Measurements from ENCODE around the gene LMO7. TPM values are rescaled to one million over a fixed set of nuclear protein-coding genes. Genes with fewer than 3 reads are reported as not detected.
"Not testable (repeated sequence)": the region's sequence is repeated elsewhere in the genome, so short reads cannot be mapped to it uniquely, and the experiment has no call there.

The LMO7 gene
- total and polyA plus RNA-seq, 11 donors, result 195 to 573 (median 425) TPM

- 87 to 94% (median 93%) methylated on average over 4 of the region's 4 CpGs for WGBS, 4 donors
- no peak for TF ChIP-seq POLR2A (IDR thresholded peaks at IDR 0.05)
- TF ChIP-seq, protein P1, sequence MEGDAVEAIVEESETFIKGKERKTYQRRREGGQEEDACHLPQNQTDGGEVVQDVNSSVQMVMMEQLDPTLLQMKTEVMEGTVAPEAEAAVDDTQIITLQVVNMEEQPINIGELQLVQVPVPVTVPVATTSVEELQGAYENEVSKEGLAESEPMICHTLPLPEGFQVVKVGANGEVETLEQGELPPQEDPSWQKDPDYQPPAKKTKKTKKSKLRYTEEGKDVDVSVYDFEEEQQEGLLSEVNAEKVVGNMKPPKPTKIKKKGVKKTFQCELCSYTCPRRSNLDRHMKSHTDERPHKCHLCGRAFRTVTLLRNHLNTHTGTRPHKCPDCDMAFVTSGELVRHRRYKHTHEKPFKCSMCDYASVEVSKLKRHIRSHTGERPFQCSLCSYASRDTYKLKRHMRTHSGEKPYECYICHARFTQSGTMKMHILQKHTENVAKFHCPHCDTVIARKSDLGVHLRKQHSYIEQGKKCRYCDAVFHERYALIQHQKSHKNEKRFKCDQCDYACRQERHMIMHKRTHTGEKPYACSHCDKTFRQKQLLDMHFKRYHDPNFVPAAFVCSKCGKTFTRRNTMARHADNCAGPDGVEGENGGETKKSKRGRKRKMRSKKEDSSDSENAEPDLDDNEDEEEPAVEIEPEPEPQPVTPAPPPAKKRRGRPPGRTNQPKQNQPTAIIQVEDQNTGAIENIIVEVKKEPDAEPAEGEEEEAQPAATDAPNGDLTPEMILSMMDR (IDR thresholded peaks at IDR 0.05), result no peak
- intact Hi-C loops (cut with DNase I), result no loop called here
- H3K27me3 ChIP-seq, result no peaks in the 10 kb centered on the region
- no peaks in the 10 kb centered on the region for H3K36me3 ChIP-seq
- H3K27ac ChIP-seq, result no peak overlapping the region
- no peak for DNase-seq
- H3K4me3 ChIP-seq, result no peak overlapping the region
- H3K4me1 ChIP-seq, result peaks cover 0 to 8% (median 0%) of the 10 kb centered on the region in 12 donors
- peaks cover 0 to 5% (median 0%) of the 10 kb centered on the region in 12 donors for H3K9me3 ChIP-seq
- no peak for ATAC-seq
Measured at GRCh38 chr13:75740031-75740430, 103.9 kb downstream of the LMO7 start.

- H3K27me3 ChIP-seq, H3K27ac ChIP-seq, ATAC-seq, H3K4me1 ChIP-seq, H3K4me3 ChIP-seq, DNase-seq, H3K36me3 ChIP-seq: not testable (repeated sequence)
- WGBS, 4 donors, result 89 to 99% (median 94%) methylated on average over 1 of the region's 1 CpG
- intact Hi-C loops (cut with DNase I), result loop anchor here in 1 of 10 donors (2.0 kb wide), 1 partner anchor 20 kb away; no protein-coding TSS in a partner anchor
- peaks cover 0 to 13% (median 0%) of the 10 kb centered on the region in 12 donors for H3K9me3 ChIP-seq
Measured at GRCh38 chr13:75743072-75743471, 106.9 kb downstream of the LMO7 start.

- H3K4me3 ChIP-seq, result no peak overlapping the region
- peaks cover 0 to 7% (median 0%) of the 10 kb centered on the region in 12 donors for H3K4me1 ChIP-seq
- TF ChIP-seq, protein P1 (IDR thresholded peaks at IDR 0.05), result no peak
- no peak for TF ChIP-seq POLR2A (IDR thresholded peaks at IDR 0.05)
- ATAC-seq (no peak), DNase-seq (no peak)
- intact Hi-C loops (cut with DNase I), result no loop called here
- no peaks in the 10 kb centered on the region for H3K36me3 ChIP-seq
- H3K27me3 ChIP-seq, result no peaks in the 10 kb centered on the region
- H3K27ac ChIP-seq, result no peak overlapping the region
- peaks cover 0 to 13% (median 0%) of the 10 kb centered on the region in 12 donors for H3K9me3 ChIP-seq
- WGBS, 4 donors, result 90 to 94% (median 92%) methylated on average over 2 of the region's 2 CpGs
Measured at GRCh38 chr13:75744127-75744526, 108.0 kb downstream of the LMO7 start.

- H3K4me3 ChIP-seq, result no peak overlapping the region
- 94 to 98% (median 95%) methylated on average over 2 of the region's 2 CpGs for WGBS, 4 donors
- peaks cover 0 to 13% (median 0%) of the 10 kb centered on the region in 12 donors for H3K9me3 ChIP-seq
- TF ChIP-seq, protein P1 (IDR thresholded peaks at IDR 0.05), result no peak
- no peak for TF ChIP-seq POLR2A (IDR thresholded peaks at IDR 0.05)
- H3K27ac ChIP-seq, result no peak overlapping the region
- H3K27me3 ChIP-seq, result no peaks in the 10 kb centered on the region
- ATAC-seq, result no peak
- intact Hi-C loops (cut with DNase I), result no loop called here
- H3K36me3 ChIP-seq, result no peaks in the 10 kb centered on the region
- H3K4me1 ChIP-seq, result peaks cover 0 to 10% (median 5%) of the 10 kb centered on the region in 12 donors
- DNase-seq, result no peak
Measured at GRCh38 chr13:75745387-75745786, 109.3 kb downstream of the LMO7 start.

GRCh38 chr13:75748874-75749273 lies 112.7 kb downstream of the LMO7 start:
- H3K9me3 ChIP-seq, result peaks cover 0 to 13% (median 0%) of the 10 kb centered on the region in 12 donors
- no peak for ATAC-seq
- H3K27ac ChIP-seq, result no peak overlapping the region
- no peak for DNase-seq
- no peak for TF ChIP-seq POLR2A (IDR thresholded peaks at IDR 0.05)
- TF ChIP-seq, protein P1 (IDR thresholded peaks at IDR 0.05), result no peak
- no peak overlapping the region for H3K4me3 ChIP-seq
- 87 to 91% (median 90%) methylated on average over 3 of the region's 3 CpGs for WGBS, 4 donors
- H3K36me3 ChIP-seq, result no peaks in the 10 kb centered on the region
- H3K27me3 ChIP-seq, result no peaks in the 10 kb centered on the region
- peaks cover 0 to 18% (median 6%) of the 10 kb centered on the region in 12 donors for H3K4me1 ChIP-seq
- intact Hi-C loops (cut with DNase I), result no loop called here
